HepG2 (cell line): ENCODE data around the gene SGPP2. TPM values are rescaled to one million over a fixed set of nuclear protein-coding genes. Genes with fewer than 3 reads are reported as not detected.

ENCODE experiments used
- ATAC-seq: fragments of 200-7000 bp; cut with Tn5 transposase; 3 replicates; pipeline ENCODE4 v1.9.1; 2020; ENCODE audit warnings: mild to moderate bottlenecking, moderate library complexity
- BruUV-seq: library from RNA; stranded (reverse); fragments of 400-500 nt; replicated peaks from 2 replicates; lab custom pipeline; 2021; lab: Mats Ljungman, UMichigan
- CTCF ChIA-PET: fragments of 300-600 bp; formaldehyde crosslinking; extraction: SDS; loops from one replicate; lab custom pipeline; 2021; ENCODE audit warnings: low total read pairs, inconsistent platforms, low intra/inter-chr PET ratio; lab: Yijun Ruan, JAX
- POLR2A ChIA-PET: fragments of 350-600 bp; sonication (Branson Sonifier 250); formaldehyde crosslinking; loops from one replicate; lab custom pipeline; 2020; ENCODE audit warnings: antibody characterized with exemption, inconsistent platforms; lab: Yijun Ruan, JAX
- DNase-seq: peaks from one replicate; pipeline ENCODE4 v3.0.0-alpha.2; 2015; ENCODE audit warnings: low spot score
- FAIRE-seq: peaks from 3 replicates; lab custom pipeline; 2011; peaks lifted over from hg19 to GRCh38; lab: Jason Lieb, UNC
- H2AFZ ChIP-seq: one replicate; pipeline ENCODE4 v1.6.1; 2011; ENCODE audit warnings: low read length, inconsistent platforms
- H3K27ac ChIP-seq: fragments of 300-600 bp; 3 replicates; pipeline ENCODE4 v1.8.0; 2011; ENCODE audit warnings: mixed run types, mild to moderate bottlenecking, mixed read lengths, low read length, inconsistent platforms; ENCODE audit not compliant: insufficient read depth; ENCODE audit errors: extremely low read length
- H3K27me3 ChIP-seq, 2 experiments: fragments of 200-600 bp in 1 of 2; 2 replicates in 1 of 2; 3 replicates in 1 of 2; pipeline versions ENCODE4 v1.6.0 to v1.8.0; 2011; ENCODE audit warnings: low read length in 2 of 2, mild to moderate bottlenecking in 2 of 2, moderate library complexity in 2 of 2, inconsistent platforms in 1 of 2; ENCODE audit not compliant: insufficient read depth in 2 of 2, control insufficient read depth in 1 of 2
- H3K36me3 ChIP-seq, 2 experiments: fragments of 200-600 bp in 1 of 2; replicated peaks in 1 of 2; 2 replicates in 1 of 2; 3 replicates in 1 of 2; pipeline versions ENCODE4 v1.5.1 to v1.8.0; 2011; ENCODE audit warnings: low read length in 2 of 2, inconsistent platforms in 1 of 2; ENCODE audit not compliant: insufficient read depth in 2 of 2, control insufficient read depth in 1 of 2
- H3K4me1 ChIP-seq: 2 replicates; pipeline ENCODE4 v1.5.1; 2012; ENCODE audit warnings: low read length, inconsistent platforms; ENCODE audit not compliant: insufficient read depth
- H3K4me2 ChIP-seq: 2 replicates; pipeline ENCODE4 v1.6.0; 2011; ENCODE audit warnings: low read depth, low read length, inconsistent platforms
- H3K4me3 ChIP-seq, 3 experiments: fragments of 200-600 bp in 1 of 3; sonication (generic), shearing (Covaris generic) in 1 of 3; replicated peaks in 1 of 3; 2 replicates each; pipeline ENCODE4 v1.5.1; 2011 to 2016; ENCODE audit warnings: low read length in 3 of 3, inconsistent platforms in 2 of 3, low read depth in 2 of 3, mild to moderate bottlenecking in 2 of 3, control low read depth in 1 of 3, mixed read lengths in 1 of 3; ENCODE audit not compliant: insufficient read depth in 1 of 3
- H3K79me2 ChIP-seq: one replicate; pipeline ENCODE4 v1.6.1; 2011; ENCODE audit warnings: low read length, inconsistent platforms; ENCODE audit not compliant: insufficient read depth
- H3K9ac ChIP-seq: 2 replicates; pipeline ENCODE4 v1.6.0; 2011; ENCODE audit warnings: mild to moderate bottlenecking, low read depth, low read length, inconsistent platforms; ENCODE audit not compliant: insufficient read depth
- H3K9me3 ChIP-seq: 2 replicates; pipeline ENCODE4 v1.5.1; 2012; ENCODE audit warnings: mild to moderate bottlenecking, low read length
- H4K20me1 ChIP-seq: 2 replicates; pipeline ENCODE4 v1.6.0; 2011; ENCODE audit warnings: inconsistent platforms, mild to moderate bottlenecking, low read length, moderate library complexity; ENCODE audit not compliant: insufficient read depth
- CCAR2 ChIP-seq: fragments of 200-400 bp; formaldehyde crosslinking; optimal IDR thresholded peaks from 2 replicates; pipeline ENCODE3; 2018; ENCODE audit warnings: low read depth, mild to moderate bottlenecking, low read length, moderate library complexity
- CHD4 ChIP-seq: fragments of 200-600 bp; sonication (generic); IDR thresholded peaks from 2 replicates; pipeline ENCODE4 v1.7.0; 2017; ENCODE audit warnings: mild to moderate bottlenecking, low read length, borderline replicate concordance
- HNF1A ChIP-seq, 2 experiments: sonication (generic) in 1 of 2; formaldehyde crosslinking in 1 of 2; IDR thresholded peaks; 2 replicates each; pipeline versions ENCODE4 v1.4.0 to v1.6.1; 2016 to 2020; ENCODE audit warnings: borderline replicate concordance in 1 of 2, low read depth in 1 of 2, mild to moderate bottlenecking in 1 of 2, missing genetic modification reagents in 1 of 2
- KAT7 ChIP-seq: IDR thresholded peaks from 2 replicates; pipeline ENCODE4 v1.6.1; 2018; ENCODE audit warnings: borderline replicate concordance, missing compliant biosample characterization
- NCOA5 ChIP-seq: sonication (generic); formaldehyde crosslinking; IDR thresholded peaks from 2 replicates; pipeline ENCODE4 v1.4.0; 2020; ENCODE audit warnings: missing genetic modification reagents
- NR2F2 ChIP-seq: IDR thresholded peaks from 2 replicates; pipeline ENCODE4 v1.6.1; 2012; ENCODE audit warnings: low read depth, inconsistent platforms, borderline replicate concordance
- ONECUT2 ChIP-seq: sonication (generic); formaldehyde crosslinking; IDR thresholded peaks from 2 replicates; pipeline ENCODE4 v1.4.0; 2020; ENCODE audit warnings: missing genetic modification reagents
- PHF20 ChIP-seq: sonication (generic); formaldehyde crosslinking; IDR thresholded peaks from 2 replicates; pipeline ENCODE4 v1.5.0; 2020; ENCODE audit warnings: mild to moderate bottlenecking, missing genetic modification reagents
- RXRA ChIP-seq: sonication (generic); formaldehyde crosslinking; IDR thresholded peaks from 2 replicates; pipeline ENCODE4 v1.5.1; 2020; ENCODE audit warnings: missing genetic modification reagents
- ZC3H13 ChIP-seq: sonication (generic); formaldehyde crosslinking; IDR thresholded peaks from 2 replicates; pipeline ENCODE4 v1.8.1; 2023; ENCODE audit warnings: mild to moderate bottlenecking, missing genetic modification reagents, moderate library complexity
- ZNF598 ChIP-seq: sonication (generic); formaldehyde crosslinking; IDR thresholded peaks from 2 replicates; pipeline ENCODE4 v1.5.1; 2020; ENCODE audit warnings: mild to moderate bottlenecking, missing genetic modification reagents, borderline replicate concordance
- ZNF737 ChIP-seq: sonication (generic); formaldehyde crosslinking; IDR thresholded peaks from 2 replicates; pipeline ENCODE4 v1.5.0; 2020; ENCODE audit warnings: missing genetic modification reagents, mild to moderate bottlenecking, borderline replicate concordance
- ZNF775 ChIP-seq: sonication (generic); formaldehyde crosslinking; IDR thresholded peaks from 2 replicates; pipeline ENCODE4 v1.4.0; 2020; ENCODE audit warnings: missing genetic modification reagents, mild to moderate bottlenecking, moderate library complexity, borderline replicate concordance
- whole genome bisulfite sequencing: methylation state at CpG from one replicate; pipeline ENCODE4 v1.1.6; 2017; ENCODE audit warnings: low lambda C conversion rate; 5-methylcytosine and 5-hydroxymethylcytosine counted together
- in situ Hi-C: cut with HindIII; loops from 2 replicates; pipeline ENCODE4 v1.10.0; 2017; ENCODE audit warnings: low pct_unique_long_range_greater_than_20kb; ENCODE audit not compliant: extremely low pct_ligation_motif_present
- intact Hi-C: fragments of 100-400 bp; cut with micrococcal nuclease; formaldehyde crosslinking; loops from one replicate; pipeline ENCODE4 v1.10.0; 2022; ENCODE audit not compliant: unreplicated experiment
- polyA plus RNA-seq, 8 experiments: library from polyadenylated mRNA; depleted of rRNA in 3 of 8; stranded (reverse) in 7 of 8; unstranded in 1 of 8; fragments of >200 nt; fragmentation: Illumina TruSeq in 4 of 8; extraction: Trizol in 4 of 8; gene quantifications; 2 replicates each; pipeline versions ENCODE4 v1.2.1 to v1.2.3, GENCODE V29; 2011 to 2016; ENCODE audit warnings: low read depth in 4 of 8, missing spikeins in 1 of 8, mixed read lengths in 1 of 8; ENCODE audit not compliant: insufficient read depth in 1 of 8
- total RNA-seq, 5 experiments: library from RNA; depleted of rRNA; stranded (reverse); fragments of >200 nt; fragmentation: Illumina TruSeq; extraction: Trizol; gene quantifications; 2 replicates each; pipeline ENCODE4 v1.2.3, GENCODE V29; 2016; ENCODE audit warnings: low read depth in 1 of 5
- TF ChIP-seq, protein P1 (sequence below): sonication (generic); formaldehyde crosslinking; IDR thresholded peaks from 2 replicates; pipeline ENCODE4 v1.9.0; 2021; ENCODE audit warnings: missing genetic modification reagents, borderline replicate concordance

The SGPP2 gene
- total and polyA plus RNA-seq, 2 of the 13 experiments (the other 11 are each of a cell fraction or from before 2014, with no cell fraction given) = not detected

DNA sequence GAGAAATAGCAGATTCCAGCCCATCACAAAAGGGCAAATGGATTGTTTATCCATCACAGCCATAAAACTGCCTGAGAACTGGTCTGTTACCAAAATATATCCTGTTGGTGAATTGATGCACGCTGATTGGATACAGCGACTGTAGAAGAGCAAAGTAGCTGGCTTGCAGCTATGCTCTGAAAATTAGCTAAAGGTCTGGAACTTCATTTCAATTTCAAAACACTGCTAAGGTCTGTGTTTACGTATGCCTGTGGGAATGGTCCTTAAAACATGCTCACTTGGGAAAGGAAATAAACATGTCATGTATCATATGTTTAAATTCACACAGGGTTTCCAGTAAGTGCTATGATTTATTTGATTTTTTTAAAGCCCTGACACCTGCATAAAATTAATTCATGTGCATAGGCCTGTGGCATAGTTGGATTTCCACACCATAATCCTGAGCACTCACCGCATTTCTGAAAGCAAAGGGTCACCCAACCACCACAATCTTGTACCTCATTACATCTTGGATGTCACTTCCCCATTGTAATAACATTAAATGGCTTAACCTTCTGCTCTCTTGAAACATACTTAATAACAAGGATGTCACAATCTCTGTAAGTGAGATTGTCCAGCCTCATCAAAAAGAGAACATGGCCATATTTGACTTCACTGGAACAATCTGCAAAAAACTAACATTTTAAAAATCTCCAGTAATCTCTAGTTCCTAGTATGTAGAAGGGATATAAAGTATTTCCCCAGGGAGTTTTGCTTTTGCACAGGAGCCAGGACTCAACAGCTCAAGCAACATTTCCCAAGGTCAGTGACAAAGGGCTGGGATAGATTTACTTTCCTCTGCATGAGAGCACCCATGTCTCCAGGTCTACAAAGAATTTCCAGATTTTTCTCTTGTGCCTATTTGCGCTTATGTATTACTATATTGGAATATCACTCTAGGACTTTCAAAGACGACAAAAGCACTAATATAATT lies 121.8 kb downstream of the SGPP2 start (continued):
- TF ChIP-seq, protein P1, sequence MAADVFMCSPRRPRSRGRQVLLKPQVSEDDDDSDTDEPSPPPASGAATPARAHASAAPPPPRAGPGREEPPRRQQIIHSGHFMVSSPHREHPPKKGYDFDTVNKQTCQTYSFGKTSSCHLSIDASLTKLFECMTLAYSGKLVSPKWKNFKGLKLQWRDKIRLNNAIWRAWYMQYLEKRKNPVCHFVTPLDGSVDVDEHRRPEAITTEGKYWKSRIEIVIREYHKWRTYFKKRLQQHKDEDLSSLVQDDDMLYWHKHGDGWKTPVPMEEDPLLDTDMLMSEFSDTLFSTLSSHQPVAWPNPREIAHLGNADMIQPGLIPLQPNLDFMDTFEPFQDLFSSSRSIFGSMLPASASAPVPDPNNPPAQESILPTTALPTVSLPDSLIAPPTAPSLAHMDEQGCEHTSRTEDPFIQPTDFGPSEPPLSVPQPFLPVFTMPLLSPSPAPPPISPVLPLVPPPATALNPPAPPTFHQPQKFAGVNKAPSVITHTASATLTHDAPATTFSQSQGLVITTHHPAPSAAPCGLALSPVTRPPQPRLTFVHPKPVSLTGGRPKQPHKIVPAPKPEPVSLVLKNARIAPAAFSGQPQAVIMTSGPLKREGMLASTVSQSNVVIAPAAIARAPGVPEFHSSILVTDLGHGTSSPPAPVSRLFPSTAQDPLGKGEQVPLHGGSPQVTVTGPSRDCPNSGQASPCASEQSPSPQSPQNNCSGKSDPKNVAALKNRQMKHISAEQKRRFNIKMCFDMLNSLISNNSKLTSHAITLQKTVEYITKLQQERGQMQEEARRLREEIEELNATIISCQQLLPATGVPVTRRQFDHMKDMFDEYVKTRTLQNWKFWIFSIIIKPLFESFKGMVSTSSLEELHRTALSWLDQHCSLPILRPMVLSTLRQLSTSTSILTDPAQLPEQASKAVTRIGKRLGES (CRISPR knock-in tag) = no peak
- TF ChIP-seq CCAR2 (no peak), ZC3H13 (CRISPR knock-in tag) (no peak), ZNF737 (CRISPR knock-in tag) (no peak), NR2F2 (no peak), ONECUT2 (CRISPR knock-in tag) (no peak), PHF20 (CRISPR knock-in tag) (no peak)

DNA sequence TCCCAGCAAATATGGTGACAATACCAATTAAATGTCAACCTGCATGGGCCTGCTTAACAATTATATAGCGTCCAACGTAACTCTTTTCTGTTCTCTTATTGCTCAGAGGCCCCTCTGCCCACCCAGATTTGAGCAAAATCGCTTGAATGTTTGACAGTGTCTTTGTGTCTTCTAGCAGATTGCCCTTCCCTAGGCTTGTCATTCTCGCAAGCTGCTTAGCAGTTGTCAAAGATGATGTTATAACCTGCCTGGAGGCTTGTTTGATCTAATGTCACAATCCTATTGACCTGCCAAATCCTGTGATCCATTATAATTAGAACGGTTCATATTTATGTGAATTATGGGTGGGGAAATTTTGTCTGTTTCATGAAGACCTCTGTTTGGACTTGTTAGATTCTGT lies 122.7 kb downstream of the SGPP2 start:
- no peak overlapping the region for H3K4me3 ChIP-seq
- no peak for ATAC-seq
- no peak overlapping the region for H3K9ac ChIP-seq
- 11% methylated on average over 5 of the region's 5 CpGs for WGBS
- H3K4me2 ChIP-seq = no peak overlapping the region
- H2AFZ ChIP-seq = no peak overlapping the region
- FAIRE-seq = no peak
- ChIA-PET CTCF (no interaction called here), POLR2A (no interaction called here)
- no peaks in the 10 kb centered on the region for H4K20me1 ChIP-seq
- in situ Hi-C loops (no loop called here), intact Hi-C loops (no loop called here)
- no peaks in the 10 kb centered on the region for H3K9me3 ChIP-seq
- peaks cover 2 to 5% of the 10 kb centered on the region in 2 experiments; a peak in 1 of 5 replicates for H3K27me3 ChIP-seq
- H3K27ac ChIP-seq = no peak overlapping the region
- H3K79me2 ChIP-seq = no peaks in the 10 kb centered on the region
- no peaks in the 10 kb centered on the region for H3K36me3 ChIP-seq
- peaks cover 6% of the 10 kb centered on the region; the same call in 1 of the 2 replicates for H3K4me1 ChIP-seq
- no peak for DNase-seq
- no TSS peak for BruUV-seq
- TF ChIP-seq KAT7 (CRISPR knock-in tag) (no peak), CHD4 (no peak), RXRA (CRISPR knock-in tag) (no peak), NCOA5 (CRISPR knock-in tag) (no peak), ZNF598 (CRISPR knock-in tag) (no peak), ZNF775 (CRISPR knock-in tag) (no peak), HNF1A (IDR thresholded peaks at IDR 0.05; ENCODE audit: low read depth) (no peak), HNF1A (CRISPR knock-in tag; IDR thresholded peaks at IDR 0.05; ENCODE audit: borderline replicate concordance) (no peak)
